DMS53 (cell line): Measurements from ENCODE around the gene QARS1.

ENCODE experiments used
- DNase-seq: peaks from one replicate; lab custom pipeline; 2025; lab: John Stamatoyannopoulos, UW

Gene QARS1

DNA sequence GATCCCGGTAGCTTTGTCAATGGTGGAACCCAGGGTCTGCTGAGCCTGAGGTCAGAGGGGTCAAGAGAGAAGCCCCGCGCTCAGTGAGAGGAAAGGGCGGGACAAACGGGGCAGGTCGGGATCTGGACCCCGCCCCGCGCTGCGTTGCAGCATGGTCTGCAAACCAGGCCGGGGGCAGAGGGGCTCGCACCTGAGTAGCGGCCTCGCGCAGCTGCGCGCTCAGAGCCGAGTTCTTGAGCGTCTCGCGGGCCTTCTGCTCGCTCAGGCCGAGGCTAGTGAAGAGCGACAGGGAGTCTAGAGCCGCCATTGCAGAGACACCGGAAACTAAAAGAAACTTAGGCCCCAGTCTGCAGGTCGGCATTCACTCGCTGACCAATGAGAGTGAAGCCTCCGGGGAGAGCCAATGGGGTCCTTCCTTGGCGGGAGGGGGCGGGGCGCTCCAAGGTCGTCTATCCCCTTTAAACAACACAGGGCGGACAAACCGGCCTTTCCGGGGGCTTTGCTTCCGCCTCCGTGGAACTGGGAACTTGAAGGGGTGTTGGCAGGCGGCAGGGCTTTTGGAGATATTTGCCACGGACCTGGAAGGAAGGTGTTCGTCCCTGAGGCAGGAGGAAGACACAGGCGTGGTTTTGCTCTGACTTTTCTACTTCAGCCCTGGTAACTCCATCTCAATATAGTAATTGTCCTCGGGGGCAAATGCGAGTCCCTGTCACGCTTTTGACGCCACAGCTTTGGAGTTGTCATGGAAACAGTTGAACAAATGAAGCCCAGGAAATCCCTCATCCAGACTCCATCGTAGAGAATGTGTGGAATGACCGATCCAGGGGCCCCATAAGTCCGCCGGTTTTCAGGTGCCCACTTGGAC, at the start of gene QARS1:
TSS of gene QARS1 (minus strand) at position 331 of the 865 bp plus-strand sequence. CDS start at position 307, 24 bp downstream.
- peak; percentile 86 for DNase-seq

DNA sequence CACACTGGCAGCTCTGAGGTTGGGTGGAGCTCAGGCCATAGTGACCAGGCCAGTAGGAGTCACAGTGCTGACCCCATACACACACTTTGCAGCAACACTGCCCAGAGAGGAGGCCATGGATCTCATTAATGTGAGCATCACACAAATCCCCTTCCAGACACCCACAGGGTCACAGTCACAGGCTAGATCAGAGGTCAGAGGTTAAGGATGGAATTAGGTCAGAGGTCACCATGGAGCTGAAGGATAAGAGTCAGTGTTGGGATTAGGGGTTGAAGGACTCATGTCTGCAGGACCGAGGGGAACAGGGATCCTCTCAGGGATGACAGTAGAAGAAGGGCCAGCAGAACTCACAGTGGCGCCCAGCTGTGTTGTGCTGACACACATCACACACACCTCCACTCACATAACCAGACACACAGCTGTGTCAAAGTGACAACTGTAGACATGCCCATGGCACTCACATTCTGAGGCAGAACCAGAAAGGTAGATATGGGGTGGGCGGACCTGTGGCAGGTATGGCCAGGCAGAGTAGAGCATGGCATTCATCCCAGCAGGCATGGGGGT, 48.9 kb upstream of the QARS1 start:
- DNase-seq, result no peak

DNA sequence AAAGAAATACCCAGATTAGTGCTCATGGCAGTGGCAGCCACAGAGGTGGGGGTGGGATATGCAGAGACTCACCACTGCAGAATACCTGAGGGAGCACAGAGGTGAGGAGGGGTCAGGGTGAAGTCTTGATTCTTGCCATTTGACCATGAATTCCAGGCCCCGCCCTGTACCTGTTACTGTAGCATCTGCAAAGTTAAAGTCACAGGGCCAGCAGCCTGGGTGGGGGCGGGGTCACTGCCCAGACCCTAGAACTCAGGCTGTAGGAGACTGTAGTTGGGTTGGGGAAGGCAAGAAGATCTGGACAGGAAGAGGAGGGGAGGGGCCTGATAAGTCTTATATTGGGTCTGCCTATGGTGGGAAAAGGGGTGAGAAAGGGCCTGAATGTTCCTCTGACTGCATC, 47.1 kb upstream of the QARS1 start:
- no peak for DNase-seq

DNA sequence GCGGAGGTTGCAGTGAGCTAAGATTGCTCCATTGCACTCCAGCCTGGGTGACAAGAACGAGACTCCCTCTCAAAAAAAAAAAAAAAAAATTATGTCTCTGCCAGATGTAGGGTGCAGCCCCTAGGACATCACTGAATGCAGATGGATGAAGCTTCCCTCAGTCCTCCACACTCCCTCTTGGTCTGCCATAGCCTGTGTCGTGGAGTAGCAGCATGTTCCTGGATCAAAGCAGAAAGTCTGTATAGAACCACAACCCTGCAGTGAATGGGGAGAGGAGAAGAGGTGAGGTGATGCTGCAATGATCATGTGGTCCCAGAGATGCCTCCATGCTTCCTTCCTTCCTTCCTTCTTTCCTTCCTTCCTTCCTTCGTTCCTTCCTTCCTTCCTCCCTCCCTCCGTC, 43.6 kb upstream of the QARS1 start:
- no peak for DNase-seq

DNA sequence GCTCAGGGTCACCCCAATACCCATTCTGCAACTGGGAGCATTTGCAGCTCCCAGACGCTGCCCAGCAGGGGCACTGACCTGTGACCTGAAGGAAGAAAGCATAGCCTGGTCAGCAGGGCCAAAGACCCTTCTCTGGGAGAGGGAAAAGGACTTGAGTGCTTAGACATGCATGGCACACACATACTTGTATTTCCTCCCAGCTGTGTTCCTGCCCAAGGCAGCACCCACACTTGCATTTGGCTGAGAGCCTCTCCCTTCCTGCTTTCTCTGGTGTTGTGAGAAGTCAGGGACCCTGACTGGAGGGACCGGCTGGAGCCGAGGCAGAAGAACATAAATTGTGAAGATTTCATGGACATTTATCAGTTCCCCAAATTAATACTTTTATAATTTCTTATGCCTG, 35.5 kb upstream of the QARS1 start:
- no peak for DNase-seq

DNA sequence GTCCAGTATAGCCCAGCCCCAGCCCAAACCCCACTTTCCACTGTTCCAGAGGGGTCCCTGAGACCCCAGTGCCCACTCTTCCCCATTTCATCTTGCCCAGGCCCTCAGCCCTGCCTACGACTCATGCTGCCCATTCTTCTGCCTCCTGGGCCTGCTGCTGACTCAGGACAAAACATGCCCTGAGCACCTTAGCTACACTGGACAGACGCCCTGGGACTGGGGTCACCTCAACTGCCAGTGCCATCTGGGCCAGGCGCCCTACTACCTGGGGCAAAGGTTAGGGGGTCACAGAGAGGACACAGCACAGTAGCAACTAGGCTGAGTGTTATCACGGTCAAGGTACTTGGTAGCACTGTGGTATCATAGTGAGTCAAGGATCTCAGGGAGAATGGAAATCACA, 30.9 kb upstream of the QARS1 start:
- no peak for DNase-seq

DNA sequence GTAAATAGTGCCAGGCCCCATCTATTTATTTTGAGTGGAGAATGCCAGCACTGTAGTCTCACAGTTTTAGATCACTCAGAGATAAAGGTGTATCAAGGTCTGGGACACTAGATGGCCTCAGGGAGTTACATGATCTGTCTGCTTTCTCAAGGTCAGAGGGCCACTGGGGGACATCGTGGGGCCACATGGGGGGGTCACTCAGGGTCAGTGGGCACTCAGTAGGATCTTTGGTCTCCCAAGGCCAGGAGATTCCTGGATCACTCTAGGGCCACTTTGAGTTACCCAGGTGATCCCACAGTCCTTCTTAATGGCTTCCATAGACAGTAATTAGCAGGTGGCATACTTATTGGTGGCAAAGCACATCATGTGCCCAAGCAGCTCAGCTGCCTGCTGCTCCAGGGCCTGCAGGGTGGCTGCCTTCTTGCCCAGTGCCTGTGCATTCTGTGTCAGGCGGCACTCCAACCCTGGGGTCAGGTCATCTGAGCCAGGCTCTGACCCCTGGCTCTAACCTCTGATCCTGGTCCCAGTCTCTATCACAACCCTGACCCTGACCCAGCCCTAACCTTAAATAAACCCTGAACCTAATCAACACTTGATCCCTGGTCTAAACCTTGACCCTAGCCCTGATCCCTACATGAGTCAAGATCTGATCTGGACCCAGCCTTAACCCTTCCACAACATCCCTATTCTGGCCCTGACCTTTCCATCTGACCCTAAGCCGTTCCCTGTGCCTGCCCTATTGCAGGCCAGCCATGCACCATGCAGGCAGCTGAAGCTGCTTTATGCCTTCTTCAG, 30.1 kb upstream of the QARS1 start:
- no peak for DNase-seq

DNA sequence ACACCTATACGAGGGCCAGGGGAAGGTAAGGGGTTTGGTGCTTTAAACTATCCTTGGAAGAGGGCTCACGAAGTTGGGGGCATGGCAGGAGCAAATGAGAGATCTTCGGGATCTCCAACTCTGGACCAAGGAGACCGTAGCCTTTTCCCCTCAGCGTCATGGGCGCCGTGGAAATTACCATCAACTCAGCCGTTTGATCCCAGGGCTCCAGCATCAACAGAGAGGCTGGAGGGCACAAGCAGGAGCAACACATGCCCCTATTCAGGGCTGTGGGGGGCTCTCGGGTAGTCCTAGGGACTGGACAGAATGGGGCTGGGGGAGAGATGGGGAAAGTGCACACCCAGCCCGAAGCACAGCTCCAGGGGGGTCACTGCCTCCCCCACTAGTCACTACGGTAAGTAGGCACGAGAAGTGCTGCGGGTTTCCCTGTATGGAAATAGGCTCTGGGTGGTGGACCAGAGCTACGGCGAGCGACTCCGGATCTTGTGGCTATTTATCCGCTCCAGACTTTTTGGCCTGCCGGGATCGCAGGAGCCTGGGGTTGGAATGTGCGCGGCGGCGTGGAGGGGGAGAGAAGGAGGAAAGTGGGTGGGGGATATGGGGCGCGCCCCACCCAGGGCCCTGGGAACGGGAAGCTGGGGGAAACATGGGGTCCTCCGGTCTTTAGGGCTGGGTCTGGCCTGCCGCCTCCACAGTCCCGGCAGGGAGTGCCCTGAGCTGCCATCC, 28.8 kb upstream of the QARS1 start:
- peak; percentile 73 for DNase-seq

DNA sequence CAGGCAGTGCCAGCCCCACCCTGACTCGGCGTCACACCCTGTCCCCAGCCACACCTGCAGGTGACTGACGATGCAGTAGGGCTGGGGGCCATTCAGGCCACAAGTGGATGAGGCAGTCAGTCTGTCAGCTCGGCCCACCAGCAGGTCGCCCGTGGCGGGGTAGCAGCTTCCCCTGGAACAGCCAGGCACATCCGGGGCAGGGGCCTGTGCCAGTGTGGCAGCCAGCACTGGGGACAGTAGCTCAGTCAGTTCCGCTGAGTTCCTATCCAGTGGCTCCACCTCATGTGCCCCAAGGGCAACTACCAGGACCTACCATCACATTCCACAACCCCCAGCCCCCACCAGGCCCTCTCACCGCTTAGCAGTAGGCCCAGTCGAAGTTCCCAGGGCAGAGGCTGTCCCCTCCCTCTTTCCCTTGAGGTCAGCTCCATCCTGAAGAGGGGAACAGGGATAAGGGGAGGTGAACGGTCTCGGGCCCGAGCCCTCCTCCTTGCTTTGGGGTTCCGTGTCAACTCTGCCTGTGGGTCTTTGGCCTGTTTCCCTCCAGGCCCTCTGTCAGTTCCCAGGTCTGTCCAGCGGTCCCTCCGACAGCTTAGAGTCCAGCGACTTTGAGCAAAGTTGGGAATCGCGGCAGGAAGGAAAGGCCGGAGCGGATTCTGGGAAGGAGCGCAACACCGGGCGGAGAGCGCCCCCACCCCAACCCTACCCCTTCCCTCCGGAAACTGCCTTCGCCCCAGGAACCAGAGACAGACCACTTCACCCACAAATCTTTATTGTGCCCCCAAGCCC, 28.1 kb upstream of the QARS1 start, which contains the start of gene LAMB2:
TSS of gene LAMB2 (minus strand) at position 614 of the 789 bp plus-strand sequence. CDS start at position 431, 183 bp downstream.
- peak; percentile 37 for DNase-seq

DNA sequence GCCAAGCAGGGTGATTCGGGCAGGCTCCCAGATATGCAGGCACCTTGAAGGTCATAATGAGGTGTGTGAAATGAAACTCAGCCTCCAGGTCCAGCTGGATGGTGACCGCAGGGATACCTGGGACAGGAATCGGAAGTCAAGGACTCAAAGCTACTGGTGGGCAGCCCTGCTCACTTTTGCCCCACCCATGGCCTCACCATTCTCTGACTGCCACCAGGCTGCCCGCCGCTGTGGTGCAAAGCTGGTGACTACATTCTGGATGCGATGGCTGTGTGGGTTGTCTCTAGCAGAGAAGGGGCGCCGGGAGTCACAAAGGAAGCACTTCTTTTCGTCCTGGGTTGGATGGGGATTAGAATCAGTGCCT, 27.5 kb upstream of the QARS1 start:
- no peak for DNase-seq

DNA sequence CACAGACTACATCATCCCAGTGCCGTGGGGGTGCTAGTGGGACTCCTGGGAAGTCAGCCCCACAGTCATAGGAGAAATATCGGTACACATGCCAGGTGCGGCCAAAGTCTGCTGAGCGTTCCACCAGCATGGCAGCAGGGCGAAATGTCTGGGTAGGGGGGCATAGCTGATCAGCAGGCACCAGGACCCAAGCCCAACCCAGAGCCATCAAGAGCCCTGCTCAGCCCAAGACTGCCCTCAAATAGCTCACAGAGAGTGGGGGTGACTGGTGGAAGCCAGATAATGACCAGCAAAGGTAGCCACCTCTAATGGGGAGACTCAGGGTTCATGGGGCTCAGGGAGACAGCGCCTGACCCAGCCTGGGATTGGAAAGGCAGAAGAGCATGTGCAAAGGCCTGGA, 27.0 kb upstream of the QARS1 start:
- no peak for DNase-seq

DNA sequence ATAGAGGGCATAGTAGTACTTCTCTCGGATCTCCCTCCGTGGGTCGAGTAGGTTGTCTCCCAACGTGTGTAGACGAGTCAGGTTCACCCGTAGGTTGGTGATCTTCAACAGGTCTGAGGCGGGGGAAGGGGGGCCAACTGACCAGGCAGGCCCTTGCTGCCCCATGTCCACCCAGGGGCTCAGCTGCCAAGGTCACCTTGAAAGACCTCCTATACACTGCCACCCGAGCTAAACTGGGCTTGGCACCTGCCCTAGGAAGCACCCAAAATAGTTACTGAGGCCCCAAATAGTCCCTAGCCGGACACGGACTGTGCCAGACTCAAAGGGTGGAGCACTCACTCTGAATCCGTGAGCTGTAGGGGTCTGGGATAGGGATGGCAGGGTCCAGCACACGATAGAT, 26.5 kb upstream of the QARS1 start:
- no peak for DNase-seq

DNA sequence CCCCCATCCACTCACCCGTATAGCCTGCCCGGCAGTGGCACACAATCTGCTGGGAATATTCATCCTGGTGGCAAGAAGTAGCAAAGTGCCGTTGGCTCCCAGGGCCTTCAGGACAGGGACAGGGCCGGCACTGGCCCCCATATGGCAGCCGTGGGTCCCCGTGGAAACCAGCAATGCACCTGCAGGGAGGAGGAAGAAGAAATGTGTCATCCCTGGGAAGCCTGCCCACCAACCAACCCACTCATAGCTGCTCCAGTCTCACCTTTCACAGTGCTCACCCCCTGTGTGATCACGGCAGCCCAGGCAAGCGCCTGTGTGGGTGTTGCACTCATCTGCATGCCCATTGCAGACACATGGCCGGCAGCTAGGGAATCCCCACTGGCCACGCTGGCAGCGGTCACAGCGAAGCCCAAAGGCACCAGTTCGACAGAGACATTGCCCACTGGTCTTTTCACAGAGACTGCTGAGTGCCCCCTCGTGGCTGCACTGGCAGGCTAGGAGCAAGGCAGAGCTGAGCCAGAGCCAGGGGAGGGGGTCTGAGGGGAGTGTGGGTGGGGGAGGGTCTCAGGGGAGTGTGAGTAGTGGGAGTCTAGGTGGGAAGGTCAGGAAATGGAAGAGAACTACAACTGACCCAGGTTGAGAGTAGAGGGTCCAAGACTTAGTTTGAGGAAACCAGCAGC, 20.6 kb upstream of the QARS1 start:
- no peak for DNase-seq

DNA sequence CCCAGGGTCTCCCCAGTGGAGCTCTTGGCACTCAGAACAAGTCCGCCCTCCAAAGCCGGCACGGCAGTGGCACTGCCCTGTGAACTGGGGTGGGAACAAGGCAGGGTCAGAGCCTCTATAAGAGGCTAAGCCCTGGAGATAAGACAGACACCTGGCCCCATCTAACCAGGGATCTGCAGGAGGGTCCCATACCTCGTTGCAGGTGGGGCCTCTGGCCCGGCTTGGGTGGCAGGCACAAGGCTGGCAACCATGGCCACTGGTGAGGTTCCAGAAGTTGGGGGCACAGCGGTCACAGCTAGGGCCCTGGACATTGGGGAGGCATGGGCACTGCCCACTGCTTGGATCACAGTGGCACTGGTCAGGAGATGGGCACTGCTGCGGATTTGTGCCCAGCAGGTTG, 19.6 kb upstream of the QARS1 start:
- no peak for DNase-seq

DNA sequence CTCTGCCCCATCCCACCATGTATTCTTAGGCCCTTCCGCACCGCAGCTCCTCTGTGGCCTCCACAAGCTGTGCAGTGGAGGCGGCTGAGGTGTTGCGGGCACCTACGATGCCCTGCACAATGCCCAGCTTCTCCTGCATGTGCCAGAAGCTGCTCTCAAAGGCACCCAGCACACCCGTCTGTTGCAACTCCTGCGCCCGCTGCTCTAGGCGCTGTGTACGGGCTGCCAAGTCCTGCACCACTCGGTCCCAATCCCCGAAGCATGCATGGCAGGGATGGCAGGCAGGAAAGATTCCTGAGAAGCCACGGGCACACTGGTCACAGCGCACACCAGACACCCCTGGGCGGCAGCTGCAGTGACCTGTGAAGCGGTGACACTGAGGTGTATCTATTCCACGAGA, 19.1 kb upstream of the QARS1 start:
- DNase-seq, result no peak

DNA sequence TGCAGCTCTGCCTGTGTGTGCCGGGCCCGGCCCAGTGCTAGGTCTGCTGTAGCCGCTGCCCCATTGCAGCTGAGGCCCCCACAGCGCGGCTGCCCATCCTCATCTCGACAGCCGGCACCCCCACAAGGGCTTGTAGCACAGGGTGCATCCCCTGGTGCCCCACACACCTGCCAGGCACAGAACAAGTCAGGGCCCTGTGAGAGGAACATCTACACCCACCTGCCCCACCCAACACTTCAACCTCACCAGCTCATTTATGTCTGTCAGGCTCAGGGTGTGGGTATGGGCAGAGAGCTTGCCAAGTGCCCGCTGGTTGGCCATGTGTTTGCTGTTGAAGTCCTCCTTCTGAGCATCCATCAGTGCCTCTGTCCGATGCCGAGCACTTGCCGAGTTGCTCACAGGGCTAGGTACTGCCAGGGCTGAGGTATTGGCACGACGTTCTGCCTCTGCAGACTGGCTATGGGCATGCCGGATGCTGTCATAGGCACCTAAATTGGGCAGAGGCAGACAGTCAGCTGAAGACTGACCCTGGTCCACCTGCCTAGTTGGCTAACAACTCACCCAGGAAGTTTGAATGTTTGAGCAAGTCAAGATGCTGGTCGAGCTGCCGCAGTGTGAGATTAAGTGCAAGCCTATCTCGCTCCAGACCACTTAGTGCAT, 18.5 kb upstream of the QARS1 start:
- no peak for DNase-seq

DNA sequence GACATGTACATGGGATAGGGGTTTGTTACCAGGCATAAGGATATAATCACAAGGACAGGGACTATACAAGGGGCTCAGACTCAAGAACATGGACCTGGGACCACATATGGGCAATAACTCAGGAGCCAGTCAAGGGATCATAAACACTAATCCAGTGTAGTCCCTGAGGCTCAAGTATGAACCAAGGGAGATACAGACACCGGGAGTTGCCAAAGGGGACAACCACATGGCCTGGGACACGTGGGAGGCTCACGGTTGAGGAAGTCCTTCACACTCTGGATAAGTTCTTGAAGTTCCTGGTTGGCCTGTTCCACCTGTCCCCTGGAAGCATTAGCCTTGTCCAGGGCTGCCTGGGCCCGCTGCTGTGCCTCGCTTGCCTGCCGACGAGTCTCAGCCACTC, 17.9 kb upstream of the QARS1 start:
- DNase-seq, result no peak

DNA sequence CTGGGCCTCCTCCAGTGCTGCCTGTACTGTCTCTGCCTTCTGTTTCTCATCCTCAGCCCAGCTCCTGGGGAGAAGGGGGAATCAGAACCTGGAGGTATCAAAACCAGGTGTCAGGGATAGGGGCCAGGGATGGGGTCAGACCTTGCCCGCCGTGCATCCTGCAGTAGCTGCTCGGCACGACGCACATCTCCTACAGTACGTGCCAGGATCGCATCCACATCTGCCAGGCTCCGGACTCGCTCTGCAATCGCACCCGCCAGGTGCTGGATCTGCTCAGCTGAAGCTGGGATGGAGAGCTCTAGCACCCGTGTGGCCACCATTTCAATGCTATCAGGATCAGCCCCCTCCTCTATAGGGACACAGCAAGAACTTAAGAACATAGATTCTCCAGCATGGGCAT, 17.5 kb upstream of the QARS1 start:
- DNase-seq, result no peak

DNA sequence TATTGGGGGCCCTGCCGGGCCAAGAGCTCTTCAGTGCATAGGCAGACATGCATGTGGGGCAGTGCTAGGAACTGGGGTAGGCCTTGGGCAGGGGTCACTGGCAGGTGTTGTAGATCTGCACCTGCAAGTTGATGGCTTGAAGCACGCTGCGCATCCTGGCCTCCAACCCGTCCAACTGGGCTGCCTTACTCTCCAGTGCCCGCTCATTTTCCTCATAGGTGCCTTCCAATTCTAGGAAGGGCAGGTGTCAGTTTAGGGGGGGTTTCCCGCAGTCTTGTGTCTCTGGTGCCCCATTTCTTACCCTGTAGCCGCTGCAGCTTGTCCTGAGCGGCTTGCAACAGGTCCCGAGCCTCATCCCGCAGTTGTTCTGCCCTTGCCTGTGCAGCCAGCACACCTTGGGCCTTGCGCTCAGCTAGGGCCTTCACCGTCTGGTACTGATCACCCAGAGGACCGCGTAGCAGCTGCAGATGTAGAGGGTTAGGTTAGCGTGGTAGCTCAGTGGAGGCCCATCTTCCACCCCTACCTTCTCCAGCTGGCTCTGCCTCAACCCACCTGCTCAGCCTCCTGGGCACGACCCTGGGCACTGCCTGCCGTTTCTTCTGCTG, 16.7 kb upstream of the QARS1 start:
- no peak for DNase-seq
